ENCODE results near the gene ARHGAP22.

- TF ChIP-seq POLR2A (IDR thresholded peaks at IDR 0.05): no peak
- peak; percentile 40 to 67 (median 48) for TF ChIP-seq CTCF (IDR thresholded peaks at IDR 0.05)
Measured at GRCh38 chr10:48551861-48552591, 52.8 kb downstream of the ARHGAP22 start.

All from tibial nerve (tissue), 3 donors.